AG09319 (cell line): ENCODE data around the gene EXOC2.
A peak's percentile ranks its signal among the peaks of the same experiment; 100 is the strongest.

Experiments
- DNase-seq: peaks from one replicate; pipeline ENCODE4 v3.0.0-alpha.2; 2010; ENCODE audit warnings: low read depth; ENCODE audit errors: extremely low read depth
- CTCF ChIP-seq: IDR thresholded peaks from 2 replicates; pipeline ENCODE4 v1.5.1; 2011; ENCODE audit warnings: low read depth, mild to moderate bottlenecking, inconsistent platforms, low read length, moderate library complexity

The EXOC2 gene

GRCh38 chr6:729606-730320, 36.8 kb upstream of the EXOC2 start:
- no peak for DNase-seq
- no peak for TF ChIP-seq CTCF

- DNase-seq = no peak
- TF ChIP-seq CTCF = no peak
These were observed 34.9 kb upstream of the EXOC2 start for GRCh38 chr6:727856-728255.

- TF ChIP-seq CTCF = no peak
- no peak for DNase-seq
These were observed 30.6 kb upstream of the EXOC2 start for GRCh38 chr6:723540-723939.

- TF ChIP-seq CTCF = peak; percentile 7; the same call in 1 of the 2 replicates
- peak; percentile 66 for DNase-seq
These were observed 29.7 kb upstream of the EXOC2 start for GRCh38 chr6:722608-723007.

GRCh38 chr6:722077-722524, 29.2 kb upstream of the EXOC2 start:
- peak; percentile 72 for DNase-seq
- TF ChIP-seq CTCF = peak; percentile 95

GRCh38 chr6:718345-718744, 25.4 kb upstream of the EXOC2 start:
- no peak for TF ChIP-seq CTCF
- no peak for DNase-seq

GRCh38 chr6:717135-717534, 24.2 kb upstream of the EXOC2 start:
- no peak for TF ChIP-seq CTCF
- DNase-seq = no peak
